SK-N-MC (cell line): Measurements from ENCODE around the gene ZCCHC7.

ENCODE experiments used
- EZH2 ChIP-seq: fragments of 200-600 bp; sonication (generic); IDR thresholded peaks from one replicate; pipeline ENCODE4 v1.6.1; 2017; ENCODE audit warnings: antibody characterized with exemption
- FOXP2 ChIP-seq: optimal IDR thresholded peaks from 2 replicates; pipeline ENCODE3; 2011; ENCODE audit warnings: mild to moderate bottlenecking, moderate library complexity; ENCODE audit not compliant: insufficient read depth; ENCODE audit errors: extremely low read length, control extremely low read depth
- POLR2AphosphoS5 ChIP-seq: IDR thresholded peaks from 2 replicates; pipeline ENCODE4 v1.6.1; 2012; ENCODE audit warnings: mild to moderate bottlenecking, low read depth, low read length, borderline replicate concordance

GRCh38 chr9:37301042-37301853 lies 180.9 kb downstream of the ZCCHC7 start:
- TF ChIP-seq EZH2 (no peak), POLR2AphosphoS5 (no peak), FOXP2 (no peak)
